Adrenal gland (tissue), 12 donors: ENCODE results near the gene FAM110A. TPM values are rescaled to one million over a fixed set of nuclear protein-coding genes. Genes with fewer than 3 reads are reported as not detected.

ENCODE experiments used
- DNase-seq, 7 donors: peaks; one replicate each; pipeline ENCODE4 v3.0.0-alpha.2; 2019 to 2020
- H3K27ac ChIP-seq, 5 donors: fragments of 200-600 bp; sonication (generic) in 4 of 5; 1 replicate in 3 of 5; 2 replicates in 2 of 5; pipeline versions ENCODE4 v1.5.1 to v1.8.0; 2016 to 2020; ENCODE audit warnings: mild to moderate bottlenecking in 1 of 5
- H3K27me3 ChIP-seq: fragments of 200-600 bp; 2 replicates; pipeline ENCODE4 v1.8.0; 2021
- H3K36me3 ChIP-seq, 2 donors: fragments of 200-600 bp; replicated peaks in 1 of 2; 1 replicate in 1 of 2; 2 replicates in 1 of 2; pipeline versions ENCODE4 v1.5.1 to v1.8.0; 2018 to 2022
- H3K4me1 ChIP-seq, 2 donors: fragments of 200-600 bp; replicated peaks in 1 of 2; 1 replicate in 1 of 2; 2 replicates in 1 of 2; pipeline versions ENCODE4 v1.5.1 to v1.8.0; 2018 to 2021
- H3K4me3 ChIP-seq, 4 donors: fragments of 200-600 bp; sonication (generic) in 3 of 4; one replicate each; pipeline ENCODE4 v1.5.1; 2016 to 2018
- H3K9me3 ChIP-seq, 3 donors: fragments of 200-600 bp; sonication (generic) in 1 of 3; replicated peaks in 1 of 3; 1 replicate in 2 of 3; 2 replicates in 1 of 3; pipeline versions ENCODE4 v1.5.1 to v1.8.0; 2016 to 2021
- POLR2A ChIP-seq, 2 donors: fragments of 450-650 bp; IDR thresholded peaks; one replicate each; pipeline ENCODE4 v1.6.1; 2017; ENCODE audit warnings: antibody characterized with exemption in 2 of 2, mild to moderate bottlenecking in 2 of 2, moderate library complexity in 1 of 2
- WGBS, 4 donors: extraction: QIAGEN DNeasy Blood & Tissue Kit in 2 of 4; methylation state at CpG; one replicate each; pipeline versions ENCODE4 v1.1.5 to v1.1.7; 2013 to 2017; 5-methylcytosine and 5-hydroxymethylcytosine counted together
- intact Hi-C, 2 donors: fragments of 100-400 bp; cut with DNase I; formaldehyde crosslinking; loops; one replicate each; pipeline versions ENCODE4 v1.14.1 to v1.15.0; 2022 to 2023
- polyA plus RNA-seq, 3 donors: library from polyadenylated mRNA; stranded (reverse); fragments of 200-250 nt in 2 of 3; fragments of 350-450 nt in 1 of 3; fragmentation: Illumina TruSeq in 1 of 3; extraction: RNeasy Lipid Tissue Mini Kit (QIAGEN cat#74804) in 1 of 3; gene quantifications; one replicate each; pipeline ENCODE4 v1.2.3, GENCODE V29; 2013 to 2014
- total RNA-seq, 9 donors: library from RNA; depleted of rRNA in 4 of 9; stranded (reverse); fragments of >200 nt in 4 of 9; fragments of 120-200 nt in 1 of 9; fragmentation: NEBNext Ultra II Directional in 1 of 9; extraction: Animal tissue kit (Norgen Biotek cat#: 25700) in 1 of 9; gene quantifications; one replicate each; pipeline versions ENCODE4 v1.1.0 to v1.2.4, GENCODE V29; 2013 to 2023
- TF ChIP-seq, protein P1 (sequence below), 6 experiments: fragments of 450-650 bp in 4 of 6; fragments of 200-600 bp in 2 of 6; sonication (generic) in 1 of 6; IDR thresholded peaks; 1 replicate in 5 of 6; 2 replicates in 1 of 6; pipeline versions ENCODE4 v1.5.1 to v1.8.0; 2016 to 2021; ENCODE audit warnings: antibody characterized with exemption in 6 of 6, mild to moderate bottlenecking in 2 of 6, moderate library complexity in 1 of 6
- donor health status: healthy with polysubstance abuse.
- donor health status: Bipolar disorder and iron deficiency.
- donor health status: DM: yes; HTN: yes; CAD: no.
- donor health status: DM: no; HTN: no; CAD: no.
- donor health status: DM: no; HTN: no; CAD: no.
- donor health status: DM: yes; HTN: yes; CAD: no.

Gene FAM110A
- total and polyA plus RNA-seq, 12 donors, result 2.2 to 16.7 (median 8.4) TPM

DNA sequence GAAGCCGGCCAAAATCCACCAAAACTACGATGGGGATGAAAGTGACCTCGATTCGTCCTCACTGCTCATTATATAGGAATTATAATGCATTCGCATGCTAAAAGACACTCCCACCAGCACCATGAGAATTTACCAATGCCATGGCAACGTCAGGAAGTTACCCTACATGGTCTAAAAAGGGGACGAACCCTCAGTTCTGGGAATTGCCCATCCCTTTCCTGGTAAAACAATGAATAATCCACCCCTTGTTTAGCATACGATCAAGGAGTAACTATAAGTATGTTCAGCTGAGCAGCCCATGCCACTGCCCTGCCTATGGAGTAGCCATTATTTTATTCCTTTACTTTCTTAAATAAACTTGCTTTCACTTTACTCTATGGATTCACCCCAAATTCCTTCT lies 20.1 kb upstream of the FAM110A start:
- no peak overlapping the region for H3K27ac ChIP-seq
- no peaks in the 10 kb centered on the region for H3K9me3 ChIP-seq
- no peaks in the 10 kb centered on the region for H3K36me3 ChIP-seq
- 48 to 58% (median 50%) methylated on average over 8 of the region's 8 CpGs for WGBS, 4 donors
- intact Hi-C loops, result no loop called here
- peaks cover 26% of the 10 kb centered on the region for H3K27me3 ChIP-seq
- TF ChIP-seq, protein P1, sequence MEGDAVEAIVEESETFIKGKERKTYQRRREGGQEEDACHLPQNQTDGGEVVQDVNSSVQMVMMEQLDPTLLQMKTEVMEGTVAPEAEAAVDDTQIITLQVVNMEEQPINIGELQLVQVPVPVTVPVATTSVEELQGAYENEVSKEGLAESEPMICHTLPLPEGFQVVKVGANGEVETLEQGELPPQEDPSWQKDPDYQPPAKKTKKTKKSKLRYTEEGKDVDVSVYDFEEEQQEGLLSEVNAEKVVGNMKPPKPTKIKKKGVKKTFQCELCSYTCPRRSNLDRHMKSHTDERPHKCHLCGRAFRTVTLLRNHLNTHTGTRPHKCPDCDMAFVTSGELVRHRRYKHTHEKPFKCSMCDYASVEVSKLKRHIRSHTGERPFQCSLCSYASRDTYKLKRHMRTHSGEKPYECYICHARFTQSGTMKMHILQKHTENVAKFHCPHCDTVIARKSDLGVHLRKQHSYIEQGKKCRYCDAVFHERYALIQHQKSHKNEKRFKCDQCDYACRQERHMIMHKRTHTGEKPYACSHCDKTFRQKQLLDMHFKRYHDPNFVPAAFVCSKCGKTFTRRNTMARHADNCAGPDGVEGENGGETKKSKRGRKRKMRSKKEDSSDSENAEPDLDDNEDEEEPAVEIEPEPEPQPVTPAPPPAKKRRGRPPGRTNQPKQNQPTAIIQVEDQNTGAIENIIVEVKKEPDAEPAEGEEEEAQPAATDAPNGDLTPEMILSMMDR (IDR thresholded peaks at IDR 0.05), result no peak
- no peak for TF ChIP-seq POLR2A (IDR thresholded peaks at IDR 0.05)
- DNase-seq, result no peak
- H3K4me1 ChIP-seq, result no peaks in the 10 kb centered on the region
- H3K4me3 ChIP-seq, result no peak overlapping the region

DNA sequence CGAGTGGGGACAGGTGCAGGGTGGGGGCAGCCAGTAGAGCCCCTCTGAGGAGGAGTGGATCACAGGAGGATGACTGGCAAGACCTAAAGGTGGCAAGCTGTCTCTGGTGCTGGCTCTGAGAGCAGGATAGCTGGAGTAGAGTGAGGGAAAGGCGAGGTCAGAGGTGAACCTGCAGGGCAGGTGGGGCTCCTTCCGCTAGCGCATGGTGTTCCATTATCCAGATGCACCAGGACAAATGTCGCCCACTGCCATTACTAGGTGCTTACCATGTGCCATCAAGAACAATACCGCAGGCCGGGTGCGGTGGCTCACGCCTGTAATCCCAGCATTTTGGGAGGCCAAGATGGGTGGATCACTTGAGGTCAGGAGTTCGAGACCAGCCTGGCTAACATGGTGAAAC lies 18.3 kb upstream of the FAM110A start:
- peaks cover 23% of the 10 kb centered on the region for H3K27me3 ChIP-seq
- H3K4me3 ChIP-seq, result no peak overlapping the region
- no peak for DNase-seq
- H3K36me3 ChIP-seq, result no peaks in the 10 kb centered on the region
- no peaks in the 10 kb centered on the region for H3K4me1 ChIP-seq
- no peaks in the 10 kb centered on the region for H3K9me3 ChIP-seq
- 67 to 79% (median 69%) methylated on average over 5 to 10 of the region's 10 CpGs for WGBS, 4 donors
- no peak for TF ChIP-seq POLR2A (IDR thresholded peaks at IDR 0.05)
- TF ChIP-seq, protein P1 (IDR thresholded peaks at IDR 0.05), result no peak
- intact Hi-C loops, result loop anchor here (5.0 kb wide), 2 partner anchors 142 to 397 kb away; no protein-coding TSS in a partner anchor
- H3K27ac ChIP-seq, result no peak overlapping the region

DNA sequence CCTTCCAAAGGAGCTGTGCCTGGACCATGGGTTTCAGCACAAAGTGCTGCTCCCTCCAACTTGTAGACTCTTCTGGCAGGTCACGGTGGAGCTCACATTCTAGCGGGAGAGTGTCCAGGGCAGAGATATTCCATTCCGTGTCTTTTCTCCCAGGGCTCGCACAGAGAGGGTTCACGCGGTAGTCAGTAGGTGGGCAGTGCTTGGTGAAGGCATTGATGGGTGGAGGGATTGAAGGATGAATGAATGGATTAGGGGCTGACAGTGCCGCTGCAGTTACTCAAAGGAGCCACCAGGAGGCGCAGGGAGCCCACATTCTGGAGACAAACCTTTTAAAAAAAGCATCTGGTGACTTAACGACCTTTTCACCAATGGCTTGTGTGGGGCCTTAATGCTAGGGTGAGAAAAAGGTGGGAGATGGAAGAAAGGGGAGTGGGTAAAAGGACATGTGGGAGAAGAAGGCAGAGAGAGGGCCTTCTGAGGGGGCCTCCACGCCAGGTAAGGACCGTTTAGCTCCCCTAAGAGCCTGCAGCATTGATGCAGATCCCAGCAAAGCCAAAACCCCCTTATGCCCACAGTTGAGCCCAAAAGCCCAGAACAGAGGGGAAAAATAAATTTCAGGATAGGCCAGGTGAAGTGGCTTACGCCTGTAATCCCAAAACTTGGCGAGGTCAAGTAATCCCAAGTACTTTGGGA lies 17.5 kb upstream of the FAM110A start:
- intact Hi-C loops, result loop anchor here (5.0 kb wide), 2 partner anchors 141 to 396 kb away; no protein-coding TSS in a partner anchor
- H3K4me1 ChIP-seq, result no peaks in the 10 kb centered on the region
- DNase-seq, result peak in 6 of 7 donors; percentile 38 to 79 (median 62)
- H3K36me3 ChIP-seq, result no peaks in the 10 kb centered on the region
- H3K4me3 ChIP-seq, result no peak overlapping the region
- peaks cover 19% of the 10 kb centered on the region for H3K27me3 ChIP-seq
- H3K27ac ChIP-seq, result no peak overlapping the region
- no peak for TF ChIP-seq POLR2A (IDR thresholded peaks at IDR 0.05)
- TF ChIP-seq, protein P1 (IDR thresholded peaks at IDR 0.05), result peak; percentile 94 to 99 (median 98)
- H3K9me3 ChIP-seq, result no peaks in the 10 kb centered on the region
- WGBS, 4 donors, result 27 to 41% (median 30%) methylated on average over 11 to 13 of the region's 13 CpGs

DNA sequence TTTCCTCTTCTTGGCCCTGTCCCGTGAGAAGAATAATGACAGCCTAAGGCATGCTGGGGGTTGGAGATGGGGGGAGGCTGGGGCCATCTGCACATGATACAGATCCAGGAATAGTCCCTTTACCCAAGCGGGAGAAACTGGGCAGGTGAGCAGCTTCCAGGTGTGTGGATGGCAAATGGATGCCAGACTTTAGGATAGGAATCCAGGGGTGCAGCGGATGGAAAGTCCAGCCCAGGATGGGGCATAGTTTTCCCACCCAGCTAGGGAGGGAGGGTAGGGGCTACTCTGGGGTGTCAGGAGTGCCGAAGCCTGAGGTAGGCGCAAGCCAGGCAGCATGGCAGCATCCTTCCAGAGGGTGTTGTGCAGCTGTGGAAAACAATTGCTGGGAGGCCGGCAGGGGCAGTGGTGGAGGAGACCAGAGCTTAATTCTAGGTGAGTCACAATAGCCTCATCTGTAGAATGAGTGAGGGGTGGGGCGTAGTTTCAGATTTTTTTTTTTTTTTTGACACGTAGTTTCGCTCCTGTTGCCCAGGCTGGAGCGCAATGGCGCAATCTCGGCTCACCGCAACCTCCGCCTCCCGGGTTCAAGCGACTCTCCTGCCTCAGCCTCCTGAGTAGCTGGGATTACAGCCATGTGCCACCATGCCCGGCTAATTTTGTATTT lies 15.4 kb upstream of the FAM110A start:
- Histone ChIP-seq H3K9me3 (no peaks in the 10 kb centered on the region), H3K36me3 (no peaks in the 10 kb centered on the region), H3K4me1 (no peaks in the 10 kb centered on the region), H3K4me3 (no peak overlapping the region), H3K27ac (no peak overlapping the region), H3K27me3 (peaks cover 16% of the 10 kb centered on the region)
- intact Hi-C loops, result loop anchor here (5.0 kb wide), 2 partner anchors 139 to 394 kb away; no protein-coding TSS in a partner anchor
- DNase-seq, result no peak
- TF ChIP-seq, protein P1 (IDR thresholded peaks at IDR 0.05), result no peak
- no peak for TF ChIP-seq POLR2A (IDR thresholded peaks at IDR 0.05)
- 82 to 87% (median 84%) methylated on average over 17 of the region's 17 CpGs for WGBS, 4 donors
